Uterus (tissue), 2 donors: Measurements from ENCODE around the gene NGRN.

Experiments
- CTCF ChIP-seq, 4 experiments: fragments of 200-600 bp in 2 of 4; fragments of 450-650 bp in 2 of 4; sonication (generic) in 2 of 4; IDR thresholded peaks; one replicate each; pipeline ENCODE4 v1.5.1; 2016 to 2019; ENCODE audit warnings: antibody characterized with exemption in 4 of 4, mild to moderate bottlenecking in 2 of 4, moderate library complexity in 1 of 4
- POLR2A ChIP-seq, 2 donors: fragments of 450-650 bp; IDR thresholded peaks; one replicate each; pipeline ENCODE4 v1.6.1; 2016; ENCODE audit warnings: antibody characterized with exemption in 2 of 2, mild to moderate bottlenecking in 1 of 2, moderate library complexity in 1 of 2

- no peak for TF ChIP-seq CTCF (IDR thresholded peaks at IDR 0.05)
- TF ChIP-seq POLR2A (IDR thresholded peaks at IDR 0.05), result no peak
These were observed 42.2 kb downstream of the NGRN start for GRCh38 chr15:90307661-90308060.
